Pericardium fibroblast (primary cell): ENCODE measurements around the gene PLG. TPM values are rescaled to one million over a fixed set of nuclear protein-coding genes. Genes with fewer than 3 reads are reported as not detected.

Experiments
- total RNA-seq: library from RNA; depleted of rRNA; stranded (reverse); fragments of >200 nt; gene quantifications from 2 replicates; pipeline ENCODE4 v1.2.3, GENCODE V29; 2015

Gene PLG
- not detected in 2 replicates for total RNA-seq

GRCh38 chr6:160701918-160702680 is at the start of gene PLG:
PLG (plus strand) TSS chr6:160702244; CDS start chr6:160702305, 61 bp downstream.

GRCh38 chr6:160664198-160664597 is 37.8 kb upstream of the PLG start, which contains the start of gene LPA:
LPA (minus strand) TSS chr6:160664275; CDS start chr6:160664214, 61 bp downstream.

Other genes with a start within 250 kb of the PLG start
- gene LPA, start 38.0 kb upstream of the PLG start, total RNA-seq, result not detected in 2 replicates